Measurements from ENCODE around the gene PAK5. TPM values are rescaled to one million over a fixed set of nuclear protein-coding genes. Genes with fewer than 3 reads are reported as not detected.

PAK5 gene
- not detected in 5 replicates for total RNA-seq (2022; extraction: Qiagen RNA extraction; ENCODE audit: low read depth)

GRCh38 chr20:9838378-9839295 lies at the start of gene PAK5:
TSS of gene PAK5 (minus strand) at chr20:9839076. CDS start at chr20:9644328, 194,748 bp downstream.

GRCh38 chr20:9514461-9515213 lies 324.2 kb downstream of the PAK5 start, which contains the start of gene LAMP5:
TSS of gene LAMP5 (plus strand) at chr20:9514590. CDS start at chr20:9514853, 263 bp downstream.

Other genes starting within 250 kb of the PAK5 start
- gene ANKEF1, start 195.9 kb upstream of the PAK5 start, total RNA-seq (2022; extraction: Qiagen RNA extraction; ENCODE audit: low read depth), result 6.7 to 8.4 TPM (median 7.4 TPM) in 5 replicates

All from A549 treated with RU486 at 1 μM for 4 hours (cell line).